Measurements from ENCODE around the gene SH2D5.

SH2D5 gene

GRCh38 chr1:20701847-20702246 is 30.7 kb downstream of the SH2D5 start:
- TF ChIP-seq, protein P1, sequence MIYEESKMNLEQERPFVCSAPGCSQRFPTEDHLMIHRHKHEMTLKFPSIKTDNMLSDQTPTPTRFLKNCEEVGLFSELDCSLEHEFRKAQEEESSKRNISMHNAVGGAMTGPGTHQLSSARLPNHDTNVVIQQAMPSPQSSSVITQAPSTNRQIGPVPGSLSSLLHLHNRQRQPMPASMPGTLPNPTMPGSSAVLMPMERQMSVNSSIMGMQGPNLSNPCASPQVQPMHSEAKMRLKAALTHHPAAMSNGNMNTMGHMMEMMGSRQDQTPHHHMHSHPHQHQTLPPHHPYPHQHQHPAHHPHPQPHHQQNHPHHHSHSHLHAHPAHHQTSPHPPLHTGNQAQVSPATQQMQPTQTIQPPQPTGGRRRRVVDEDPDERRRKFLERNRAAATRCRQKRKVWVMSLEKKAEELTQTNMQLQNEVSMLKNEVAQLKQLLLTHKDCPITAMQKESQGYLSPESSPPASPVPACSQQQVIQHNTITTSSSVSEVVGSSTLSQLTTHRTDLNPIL (CRISPR knock-in tag; IDR thresholded peaks at IDR 0.05; ENCODE audit: low read depth): no peak
- TF ChIP-seq ZNF8 (CRISPR knock-in tag; IDR thresholded peaks at IDR 0.05) (no peak), ESRRG (CRISPR knock-in tag; IDR thresholded peaks at IDR 0.05) (no peak), GLIS3 (CRISPR knock-in tag; IDR thresholded peaks at IDR 0.05) (no peak), BACH2 (CRISPR knock-in tag; IDR thresholded peaks at IDR 0.05; ENCODE audit: borderline replicate concordance) (no peak), OSR1 (CRISPR knock-in tag; IDR thresholded peaks at IDR 0.05) (no peak), PPARA (CRISPR knock-in tag; IDR thresholded peaks at IDR 0.05; ENCODE audit: borderline replicate concordance) (no peak)
- TF ChIP-seq, protein P2, sequence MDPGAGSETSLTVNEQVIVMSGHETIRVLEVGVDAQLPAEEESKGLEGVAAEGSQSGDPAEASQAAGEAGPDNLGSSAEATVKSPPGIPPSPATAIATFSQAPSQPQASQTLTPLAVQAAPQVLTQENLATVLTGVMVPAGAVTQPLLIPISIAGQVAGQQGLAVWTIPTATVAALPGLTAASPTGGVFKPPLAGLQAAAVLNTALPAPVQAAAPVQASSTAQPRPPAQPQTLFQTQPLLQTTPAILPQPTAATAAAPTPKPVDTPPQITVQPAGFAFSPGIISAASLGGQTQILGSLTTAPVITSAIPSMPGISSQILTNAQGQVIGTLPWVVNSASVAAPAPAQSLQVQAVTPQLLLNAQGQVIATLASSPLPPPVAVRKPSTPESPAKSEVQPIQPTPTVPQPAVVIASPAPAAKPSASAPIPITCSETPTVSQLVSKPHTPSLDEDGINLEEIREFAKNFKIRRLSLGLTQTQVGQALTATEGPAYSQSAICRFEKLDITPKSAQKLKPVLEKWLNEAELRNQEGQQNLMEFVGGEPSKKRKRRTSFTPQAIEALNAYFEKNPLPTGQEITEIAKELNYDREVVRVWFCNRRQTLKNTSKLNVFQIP (CRISPR knock-in tag; IDR thresholded peaks at IDR 0.05; ENCODE audit: borderline replicate concordance, low read depth): no peak
- ATAC-seq: no peak

DNA sequence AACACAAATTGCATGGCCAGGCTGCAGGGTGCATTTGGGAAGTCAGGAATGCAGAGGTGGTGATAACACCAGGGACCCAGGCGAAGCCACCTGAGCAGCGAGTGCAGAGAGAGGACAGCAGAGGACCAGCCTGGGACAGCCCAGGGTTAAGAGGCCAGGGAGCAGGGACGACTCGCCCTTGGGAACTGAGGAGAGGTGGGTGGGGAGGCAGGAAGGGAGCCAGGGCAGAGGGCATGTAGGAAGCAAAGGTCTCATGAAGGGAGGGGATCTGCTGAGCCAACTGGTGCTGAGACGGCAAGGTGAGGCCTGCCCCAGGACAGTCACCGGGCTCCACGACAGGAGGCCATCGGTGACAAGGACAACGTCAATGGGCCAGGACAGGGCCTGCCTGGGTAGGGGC is 31.1 kb downstream of the SH2D5 start:
- ATAC-seq: no peak
- no peak for TF ChIP-seq OSR1 (CRISPR knock-in tag; IDR thresholded peaks at IDR 0.05)
- TF ChIP-seq GLIS3 (CRISPR knock-in tag; IDR thresholded peaks at IDR 0.05): no peak
- TF ChIP-seq ZFP30 (CRISPR knock-in tag; IDR thresholded peaks at IDR 0.05): no peak
- TF ChIP-seq ZNF70 (CRISPR knock-in tag; IDR thresholded peaks at IDR 0.05): no peak
- no peak for TF ChIP-seq PPARA (CRISPR knock-in tag; IDR thresholded peaks at IDR 0.05; ENCODE audit: borderline replicate concordance)
- TF ChIP-seq CSDC2 (CRISPR knock-in tag; IDR thresholded peaks at IDR 0.05): no peak
- TF ChIP-seq TOX (CRISPR knock-in tag; IDR thresholded peaks at IDR 0.05; ENCODE audit: borderline replicate concordance): no peak
- no peak for TF ChIP-seq ESRRG (CRISPR knock-in tag; IDR thresholded peaks at IDR 0.05)
- no peak for TF ChIP-seq ZNF8 (CRISPR knock-in tag; IDR thresholded peaks at IDR 0.05)
- TF ChIP-seq ZNF565 (CRISPR knock-in tag; conservative IDR thresholded peaks at IDR 0.05; ENCODE audit: low read depth): no peak
- TF ChIP-seq ISL1 (CRISPR knock-in tag; IDR thresholded peaks at IDR 0.05): no peak
- TF ChIP-seq BACH2 (CRISPR knock-in tag; IDR thresholded peaks at IDR 0.05; ENCODE audit: borderline replicate concordance): no peak
- no peak for TF ChIP-seq SNAI2 (CRISPR knock-in tag; IDR thresholded peaks at IDR 0.05)
- no peak for TF ChIP-seq PATZ1 (CRISPR knock-in tag; IDR thresholded peaks at IDR 0.05; ENCODE audit: borderline replicate concordance)
- no peak for TF ChIP-seq TCF4 (CRISPR knock-in tag; IDR thresholded peaks at IDR 0.05; ENCODE audit: borderline replicate concordance)
- no peak for TF ChIP-seq ZFP3 (CRISPR knock-in tag; IDR thresholded peaks at IDR 0.05)
- TF ChIP-seq, protein P3, sequence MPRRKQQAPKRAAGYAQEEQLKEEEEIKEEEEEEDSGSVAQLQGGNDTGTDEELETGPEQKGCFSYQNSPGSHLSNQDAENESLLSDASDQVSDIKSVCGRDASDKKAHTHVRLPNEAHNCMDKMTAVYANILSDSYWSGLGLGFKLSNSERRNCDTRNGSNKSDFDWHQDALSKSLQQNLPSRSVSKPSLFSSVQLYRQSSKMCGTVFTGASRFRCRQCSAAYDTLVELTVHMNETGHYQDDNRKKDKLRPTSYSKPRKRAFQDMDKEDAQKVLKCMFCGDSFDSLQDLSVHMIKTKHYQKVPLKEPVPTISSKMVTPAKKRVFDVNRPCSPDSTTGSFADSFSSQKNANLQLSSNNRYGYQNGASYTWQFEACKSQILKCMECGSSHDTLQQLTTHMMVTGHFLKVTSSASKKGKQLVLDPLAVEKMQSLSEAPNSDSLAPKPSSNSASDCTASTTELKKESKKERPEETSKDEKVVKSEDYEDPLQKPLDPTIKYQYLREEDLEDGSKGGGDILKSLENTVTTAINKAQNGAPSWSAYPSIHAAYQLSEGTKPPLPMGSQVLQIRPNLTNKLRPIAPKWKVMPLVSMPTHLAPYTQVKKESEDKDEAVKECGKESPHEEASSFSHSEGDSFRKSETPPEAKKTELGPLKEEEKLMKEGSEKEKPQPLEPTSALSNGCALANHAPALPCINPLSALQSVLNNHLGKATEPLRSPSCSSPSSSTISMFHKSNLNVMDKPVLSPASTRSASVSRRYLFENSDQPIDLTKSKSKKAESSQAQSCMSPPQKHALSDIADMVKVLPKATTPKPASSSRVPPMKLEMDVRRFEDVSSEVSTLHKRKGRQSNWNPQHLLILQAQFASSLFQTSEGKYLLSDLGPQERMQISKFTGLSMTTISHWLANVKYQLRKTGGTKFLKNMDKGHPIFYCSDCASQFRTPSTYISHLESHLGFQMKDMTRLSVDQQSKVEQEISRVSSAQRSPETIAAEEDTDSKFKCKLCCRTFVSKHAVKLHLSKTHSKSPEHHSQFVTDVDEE (CRISPR knock-in tag; IDR thresholded peaks at IDR 0.05): no peak
- TF ChIP-seq RARB (CRISPR knock-in tag; IDR thresholded peaks at IDR 0.05): no peak
- TF ChIP-seq, protein P4, sequence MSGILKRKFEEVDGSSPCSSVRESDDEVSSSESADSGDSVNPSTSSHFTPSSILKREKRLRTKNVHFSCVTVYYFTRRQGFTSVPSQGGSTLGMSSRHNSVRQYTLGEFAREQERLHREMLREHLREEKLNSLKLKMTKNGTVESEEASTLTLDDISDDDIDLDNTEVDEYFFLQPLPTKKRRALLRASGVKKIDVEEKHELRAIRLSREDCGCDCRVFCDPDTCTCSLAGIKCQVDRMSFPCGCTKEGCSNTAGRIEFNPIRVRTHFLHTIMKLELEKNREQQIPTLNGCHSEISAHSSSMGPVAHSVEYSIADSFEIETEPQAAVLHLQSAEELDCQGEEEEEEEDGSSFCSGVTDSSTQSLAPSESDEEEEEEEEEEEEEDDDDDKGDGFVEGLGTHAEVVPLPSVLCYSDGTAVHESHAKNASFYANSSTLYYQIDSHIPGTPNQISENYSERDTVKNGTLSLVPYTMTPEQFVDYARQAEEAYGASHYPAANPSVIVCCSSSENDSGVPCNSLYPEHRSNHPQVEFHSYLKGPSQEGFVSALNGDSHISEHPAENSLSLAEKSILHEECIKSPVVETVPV (CRISPR knock-in tag; IDR thresholded peaks at IDR 0.05): no peak

- no peak for ATAC-seq
- TF ChIP-seq RARB (CRISPR knock-in tag; IDR thresholded peaks at IDR 0.05) (no peak), PPARA (CRISPR knock-in tag; IDR thresholded peaks at IDR 0.05; ENCODE audit: borderline replicate concordance) (no peak), BACH2 (CRISPR knock-in tag; IDR thresholded peaks at IDR 0.05; ENCODE audit: borderline replicate concordance) (no peak), TOX (CRISPR knock-in tag; IDR thresholded peaks at IDR 0.05; ENCODE audit: borderline replicate concordance) (no peak), ZNF565 (CRISPR knock-in tag; conservative IDR thresholded peaks at IDR 0.05; ENCODE audit: low read depth) (no peak), GLIS3 (CRISPR knock-in tag; IDR thresholded peaks at IDR 0.05) (no peak), TCF4 (CRISPR knock-in tag; IDR thresholded peaks at IDR 0.05; ENCODE audit: borderline replicate concordance) (no peak), ARNTL (CRISPR knock-in tag; IDR thresholded peaks at IDR 0.05; ENCODE audit: borderline replicate concordance, low read depth) (no peak), ZFP3 (CRISPR knock-in tag; IDR thresholded peaks at IDR 0.05) (no peak)
- TF ChIP-seq, protein P3 (CRISPR knock-in tag; IDR thresholded peaks at IDR 0.05): no peak
- TF ChIP-seq, protein P1 (CRISPR knock-in tag; IDR thresholded peaks at IDR 0.05; ENCODE audit: low read depth): no peak
Measured at GRCh38 chr1:20700636-20701215, 31.8 kb downstream of the SH2D5 start.
